SK-N-SH treated with all-trans-retinoic acid at 6 μM for 48 hours (cell line): Measurements from ENCODE around the gene FPGS.
A peak's percentile ranks its signal among the peaks of the same experiment; 100 is the strongest.

Experiments
- ATAC-seq: fragments of 200-7000 bp; cut with Tn5 transposase; 3 replicates; pipeline ENCODE4 v1.9.1; 2020; ENCODE audit warnings: mild to moderate bottlenecking, moderate library complexity
- ARNTL ChIP-seq: fragments of 450-650 bp; formaldehyde crosslinking; IDR thresholded peaks from 2 replicates; pipeline ENCODE4 v1.5.0; 2020; ENCODE audit warnings: low read depth, mild to moderate bottlenecking, moderate library complexity, borderline replicate concordance
- CREB5 ChIP-seq: fragments of 250-450 bp; sonication (Bioruptor Pico); IDR thresholded peaks from 2 replicates; pipeline ENCODE4 v1.5.1; 2020; ENCODE audit warnings: low read depth, mild to moderate bottlenecking, moderate library complexity
- CSDC2 ChIP-seq: fragments of 250-450 bp; sonication (Bioruptor Pico); IDR thresholded peaks from 2 replicates; pipeline ENCODE4 v1.5.0; 2020; ENCODE audit warnings: mild to moderate bottlenecking, moderate library complexity
- CSRNP3 ChIP-seq: fragments of 250-450 bp; sonication (Bioruptor Pico); IDR thresholded peaks from 2 replicates; pipeline ENCODE4 v1.5.1; 2021; ENCODE audit warnings: mild to moderate bottlenecking, moderate library complexity
- GLIS3 ChIP-seq: fragments of 250-450 bp; sonication (Bioruptor Pico); IDR thresholded peaks from 2 replicates; pipeline ENCODE4 v1.5.0; 2020; ENCODE audit warnings: mild to moderate bottlenecking, moderate library complexity
- PATZ1 ChIP-seq: fragments of 250-450 bp; sonication (Bioruptor Pico); IDR thresholded peaks from 2 replicates; pipeline ENCODE4 v1.8.0; 2020; ENCODE audit warnings: mild to moderate bottlenecking, moderate library complexity, borderline replicate concordance
- POU6F1 ChIP-seq: fragments of 250-450 bp; sonication (Bioruptor Pico); IDR thresholded peaks from 2 replicates; pipeline ENCODE4 v1.8.0; 2021; ENCODE audit warnings: low read depth, mild to moderate bottlenecking, moderate library complexity, borderline replicate concordance
- TCF4 ChIP-seq: fragments of 250-450 bp; sonication (Bioruptor Pico); IDR thresholded peaks from 2 replicates; pipeline ENCODE4 v1.8.0; 2021; ENCODE audit warnings: mild to moderate bottlenecking, moderate library complexity, borderline replicate concordance
- TOX ChIP-seq: fragments of 250-450 bp; sonication (Bioruptor Pico); IDR thresholded peaks from 2 replicates; pipeline ENCODE4 v1.8.0; 2021; ENCODE audit warnings: mild to moderate bottlenecking, moderate library complexity, borderline replicate concordance
- TSHZ2 ChIP-seq: fragments of 250-450 bp; sonication (Bioruptor Pico); IDR thresholded peaks from 2 replicates; pipeline ENCODE4 v1.5.0; 2020; ENCODE audit warnings: mild to moderate bottlenecking, moderate library complexity
- ZC3H10 ChIP-seq: fragments of 250-450 bp; sonication (Bioruptor Pico); IDR thresholded peaks from 2 replicates; pipeline ENCODE4 v1.5.1; 2021; ENCODE audit warnings: mild to moderate bottlenecking, moderate library complexity
- ZFP3 ChIP-seq: fragments of 250-450 bp; sonication (Bioruptor Pico); IDR thresholded peaks from 2 replicates; pipeline ENCODE4 v1.5.0; 2020; ENCODE audit warnings: mild to moderate bottlenecking, moderate library complexity
- ZNF565 ChIP-seq: fragments of 450-650 bp; formaldehyde crosslinking; conservative IDR thresholded peaks from 2 replicates; pipeline ENCODE4 v1.5.0; 2020; ENCODE audit warnings: low read depth, mild to moderate bottlenecking, moderate library complexity
- ZNF8 ChIP-seq: fragments of 450-650 bp; formaldehyde crosslinking; IDR thresholded peaks from 2 replicates; pipeline ENCODE4 v1.5.0; 2020; ENCODE audit warnings: mild to moderate bottlenecking, moderate library complexity

FPGS gene

GRCh38 chr9:127753622-127754021 lies 49.1 kb upstream of the FPGS start (continued):
- TF ChIP-seq CREB5 (CRISPR knock-in tag) (no peak), PATZ1 (CRISPR knock-in tag) (no peak)

GRCh38 chr9:127754099-127755060 lies 48.3 kb upstream of the FPGS start:
- no peak for TF ChIP-seq POU6F1 (CRISPR knock-in tag)
- no peak for TF ChIP-seq PATZ1 (CRISPR knock-in tag)
- no peak for TF ChIP-seq ZFP3
- ATAC-seq, result peak; percentile 96

- ATAC-seq, result no peak
- TF ChIP-seq TSHZ2, result no peak
- TF ChIP-seq TCF4 (CRISPR knock-in tag), result no peak
- TF ChIP-seq ARNTL (CRISPR knock-in tag), result no peak
- TF ChIP-seq ZNF565, result no peak
- TF ChIP-seq ZC3H10, result no peak
- TF ChIP-seq CSDC2, result no peak
- TF ChIP-seq GLIS3 (CRISPR knock-in tag), result no peak
- no peak for TF ChIP-seq TOX (CRISPR knock-in tag)
- no peak for TF ChIP-seq CREB5 (CRISPR knock-in tag)
- no peak for TF ChIP-seq ZNF8 (CRISPR knock-in tag)
- no peak for TF ChIP-seq CSRNP3 (CRISPR knock-in tag)
Measured at GRCh38 chr9:127755061-127756060, 47.3 kb upstream of the FPGS start.
